Measurements from ENCODE around the gene CCDC150. TPM values are rescaled to one million over a fixed set of nuclear protein-coding genes. Genes with fewer than 3 reads are reported as not detected.
"Not testable (repeated sequence)": the region's sequence is repeated elsewhere in the genome, so short reads cannot be mapped to it uniquely, and the experiment has no call there.

Gene CCDC150
- polyA plus RNA-seq, 3 donors: 21.8 to 28.2 (median 26.9) TPM

- not testable (repeated sequence) for DNase-seq
Measured at GRCh38 chr2:196710056-196710455, 70.5 kb downstream of the CCDC150 start.

GRCh38 chr2:196711625-196712024 lies 72.1 kb downstream of the CCDC150 start:
- no peak for DNase-seq

DNA sequence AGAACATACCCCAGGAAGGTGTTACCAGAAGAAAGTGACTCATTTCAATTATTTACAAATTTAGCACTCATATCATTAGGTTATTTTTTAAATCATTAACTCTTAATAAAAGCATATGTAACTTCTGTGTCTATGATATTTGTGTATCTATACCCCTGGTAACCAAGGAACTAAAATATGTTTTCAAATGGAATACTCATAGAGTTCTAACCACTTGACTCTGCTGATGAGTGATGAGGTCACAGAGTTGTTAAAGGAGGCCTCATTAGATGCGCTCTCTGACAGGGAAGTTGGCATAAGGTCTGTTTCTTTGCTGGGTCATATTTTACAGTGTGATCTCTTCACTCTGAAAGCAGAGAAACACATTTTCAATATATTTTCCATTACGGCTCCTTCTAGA lies 73.4 kb downstream of the CCDC150 start:
- no peak for DNase-seq

GRCh38 chr2:196718419-196719109 lies 79.0 kb downstream of the CCDC150 start:
- no peak for DNase-seq

DNA sequence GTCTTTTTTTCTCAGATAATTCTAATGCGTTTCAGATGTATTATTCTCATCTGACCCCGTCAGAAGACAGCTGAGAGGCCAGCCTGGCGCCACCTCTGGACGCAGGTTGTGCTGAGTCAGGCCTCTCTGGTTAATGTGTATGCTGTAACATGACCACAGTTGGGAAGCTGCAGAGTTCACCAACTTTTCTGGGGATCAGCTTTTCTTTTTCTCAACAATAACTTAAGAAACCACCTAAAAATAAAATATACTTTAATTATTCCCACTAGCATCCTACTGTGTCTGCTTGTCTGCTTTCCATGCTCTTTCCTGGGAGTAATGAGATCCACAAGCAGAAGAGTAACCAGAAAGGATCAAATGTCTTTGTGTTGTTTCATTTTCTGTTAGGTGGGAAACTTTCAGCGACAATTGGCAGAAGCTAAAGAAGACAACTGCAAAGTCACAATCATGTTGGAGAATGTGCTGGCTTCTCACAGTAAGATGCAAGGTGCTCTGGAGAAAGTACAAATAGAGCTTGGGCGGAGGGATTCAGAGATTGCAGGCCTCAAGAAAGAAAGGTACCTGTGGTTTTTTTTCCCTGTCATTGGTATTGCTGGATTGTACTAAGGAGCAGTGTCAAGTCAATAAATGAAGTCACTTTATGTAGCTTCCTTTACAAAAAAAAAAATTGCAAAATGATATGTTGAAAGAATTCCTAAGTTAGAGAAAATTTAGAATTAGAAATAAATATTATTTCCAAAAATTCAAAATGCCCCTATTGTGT lies 79.8 kb downstream of the CCDC150 start:
- DNase-seq: peak; percentile 29

- DNase-seq: no peak
Measured at GRCh38 chr2:196723571-196723970, 84.1 kb downstream of the CCDC150 start.

- no peak for DNase-seq
Measured at GRCh38 chr2:196725218-196725617, 85.7 kb downstream of the CCDC150 start.

DNA sequence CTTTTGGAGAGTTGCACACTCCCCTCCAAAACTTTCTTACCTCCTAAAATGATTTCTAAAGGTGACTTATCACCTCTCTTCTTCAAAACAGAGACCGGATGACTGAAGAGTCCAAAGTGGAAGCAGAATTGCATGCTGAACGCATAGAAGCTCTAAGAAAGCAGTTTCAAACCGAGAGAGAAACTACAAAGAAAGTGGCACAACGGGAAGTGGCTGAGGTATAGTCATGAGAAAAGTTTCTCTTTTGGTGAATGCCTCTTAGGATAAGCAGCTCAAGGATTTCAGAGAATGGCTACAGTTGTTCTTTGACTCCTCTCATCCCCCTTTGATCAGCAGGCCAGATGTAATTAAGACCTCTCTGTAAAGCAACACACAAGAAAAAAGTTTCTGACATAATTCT lies 86.4 kb downstream of the CCDC150 start:
- DNase-seq: no peak

- DNase-seq: no peak
Measured at GRCh38 chr2:196729418-196729817, 89.9 kb downstream of the CCDC150 start.

- DNase-seq: not testable (repeated sequence)
Measured at GRCh38 chr2:196736646-196737045, 97.1 kb downstream of the CCDC150 start.

DNA sequence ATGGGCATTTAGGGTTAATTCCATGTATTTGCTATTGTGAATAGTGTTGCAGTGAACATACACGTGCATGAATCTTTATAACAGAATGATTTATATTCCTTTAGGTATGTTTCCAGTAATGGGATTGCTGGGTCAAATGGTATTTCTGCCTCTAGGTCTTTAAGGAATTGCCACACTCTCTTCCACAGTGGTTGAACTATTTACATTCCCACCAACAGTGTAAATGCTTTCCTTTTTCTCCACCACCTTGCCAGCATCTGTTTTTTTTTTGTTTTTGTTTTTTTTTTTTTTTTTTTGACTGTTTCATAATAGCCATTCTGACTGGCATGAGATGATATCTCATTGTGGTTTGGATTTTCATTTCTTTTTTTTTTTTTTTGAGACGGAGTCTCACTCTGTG lies 97.5 kb downstream of the CCDC150 start:
- DNase-seq: no peak

GRCh38 chr2:196739031-196739430 lies 99.5 kb downstream of the CCDC150 start:
- DNase-seq: no peak

DNA sequence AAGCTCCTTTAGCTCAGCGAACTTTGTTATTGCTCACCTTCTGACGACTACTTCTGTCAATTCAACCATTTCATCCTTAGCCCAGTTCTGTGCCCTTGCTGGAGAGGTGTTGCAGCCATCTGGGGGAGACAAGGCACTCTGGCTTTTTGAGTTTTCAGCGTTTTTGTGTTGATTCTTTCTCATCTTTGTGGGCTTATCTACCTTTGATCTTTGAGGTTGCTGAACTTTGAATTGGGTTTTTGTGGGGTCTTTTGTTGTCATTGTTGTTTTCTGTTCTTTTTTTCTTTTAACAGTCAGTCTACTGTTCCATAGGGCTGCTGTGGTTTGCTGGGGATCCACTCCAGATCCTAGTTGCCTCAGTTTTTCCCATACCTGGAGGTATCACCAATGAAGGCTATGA lies 102.7 kb downstream of the CCDC150 start:
- no peak for DNase-seq

DNA sequence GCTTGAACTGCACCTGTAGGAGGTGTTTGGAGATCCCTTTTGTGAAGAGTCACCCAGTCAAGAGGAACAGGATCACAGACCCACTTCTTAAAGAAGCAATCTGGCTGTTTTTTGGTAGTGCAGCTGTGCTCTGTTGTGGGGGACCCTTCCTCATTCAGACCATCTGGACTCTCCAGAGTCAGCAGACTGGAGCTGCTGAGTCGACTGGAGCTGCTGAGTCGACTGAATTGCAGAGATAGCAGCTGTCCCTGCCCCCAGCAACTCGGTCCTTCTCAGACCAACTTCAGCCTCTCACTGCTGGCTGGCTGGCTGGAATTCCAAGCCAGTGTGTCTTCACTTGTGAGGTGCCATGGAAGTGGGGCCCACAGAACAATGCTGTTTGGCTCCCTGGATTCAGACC lies 103.2 kb downstream of the CCDC150 start:
- DNase-seq: no peak

DNA sequence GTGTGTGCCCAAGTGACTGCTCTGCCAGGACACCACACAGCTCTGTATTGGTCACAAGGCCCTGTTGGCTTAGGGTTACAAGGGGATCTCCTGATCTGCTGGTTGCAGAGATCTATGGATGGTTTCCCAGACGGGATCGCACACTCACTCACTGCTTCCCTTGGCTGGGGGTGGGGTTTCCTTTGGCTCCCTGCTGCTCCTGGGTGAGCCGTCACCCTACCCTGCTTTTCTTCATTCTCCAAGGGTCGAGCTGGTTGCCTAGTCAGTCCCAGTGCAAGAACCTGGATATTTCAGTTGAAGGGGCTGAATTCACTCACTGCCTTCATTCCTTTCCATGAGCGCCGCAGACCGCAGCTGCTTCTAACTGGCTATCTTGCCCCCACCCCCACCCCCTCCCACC lies 103.7 kb downstream of the CCDC150 start:
- DNase-seq: no peak

DNA sequence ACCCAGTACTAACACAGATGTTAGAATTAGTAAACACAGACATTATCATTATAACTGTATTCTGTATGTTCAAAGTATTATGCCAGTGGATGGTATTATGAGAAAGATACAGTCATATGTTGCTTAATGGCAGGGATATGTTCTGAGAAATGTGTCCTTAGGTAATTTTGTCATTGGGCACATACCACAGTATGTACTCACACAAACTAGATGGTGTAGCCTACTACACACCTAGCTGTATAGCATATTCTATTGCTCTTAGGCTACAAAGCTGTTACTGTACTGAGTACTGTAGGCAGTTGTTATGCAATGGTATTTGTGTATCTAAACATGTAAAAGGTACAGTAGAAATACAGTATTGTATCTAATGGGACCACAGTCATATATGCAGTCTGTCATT lies 106.2 kb downstream of the CCDC150 start:
- no peak for DNase-seq

- no peak for DNase-seq
Measured at GRCh38 chr2:196747400-196747799, 107.9 kb downstream of the CCDC150 start.

- no peak for DNase-seq
Measured at GRCh38 chr2:196748123-196748522, 108.6 kb downstream of the CCDC150 start.

- DNase-seq: no peak
Measured at GRCh38 chr2:196750291-196750923, 110.9 kb downstream of the CCDC150 start.

- peak; percentile 48 for DNase-seq
Measured at GRCh38 chr2:196750977-196751631, 111.6 kb downstream of the CCDC150 start.

- DNase-seq: no peak
Measured at GRCh38 chr2:196758474-196759377, 119.2 kb downstream of the CCDC150 start.

- DNase-seq: no peak
Measured at GRCh38 chr2:196759378-196759706, 119.8 kb downstream of the CCDC150 start.

Data from renal pelvis (tissue), 4 donors.